HEK293T (cell line): ENCODE results near the gene INPP4A.
"Not testable (repeated sequence)": the region's sequence is repeated elsewhere in the genome, so short reads cannot be mapped to it uniquely, and the experiment has no call there.

Source experiments
- CTCF ChIA-PET: fragments of 350-600 bp; formaldehyde crosslinking; extraction: SDS; loops from one replicate; lab custom pipeline; 2021; ENCODE audit warnings: antibody characterized with exemption, inconsistent platforms; lab: Yijun Ruan, JAX
- POLR2A ChIA-PET: fragments of 350-600 bp; formaldehyde crosslinking; extraction: SDS; loops from one replicate; lab custom pipeline; 2020; ENCODE audit warnings: antibody characterized with exemption, inconsistent platforms; lab: Yijun Ruan, JAX
- DNase-seq: peaks from one replicate; pipeline ENCODE4 v3.0.0; 2012; ENCODE audit warnings: mixed read lengths; ENCODE audit errors: extremely low spot score
- ARNT ChIP-seq: fragments of 450-650 bp; IDR thresholded peaks from 2 replicates; pipeline ENCODE4 v1.6.1; 2017; ENCODE audit warnings: mild to moderate bottlenecking
- BHLHE40 ChIP-seq: fragments of 450-650 bp; IDR thresholded peaks from 2 replicates; pipeline ENCODE4 v1.6.1; 2016; ENCODE audit warnings: mild to moderate bottlenecking, moderate library complexity, borderline replicate concordance
- CTBP1 ChIP-seq: fragments of 450-650 bp; IDR thresholded peaks from 2 replicates; pipeline ENCODE4 v1.6.1; 2016; ENCODE audit warnings: borderline replicate concordance
- ELF4 ChIP-seq: fragments of 450-650 bp; IDR thresholded peaks from 2 replicates; pipeline ENCODE4 v1.6.1; 2017; ENCODE audit warnings: antibody characterized with exemption
- FOXA1 ChIP-seq: fragments of 450-650 bp; IDR thresholded peaks from 2 replicates; pipeline ENCODE4 v1.6.1; 2016; ENCODE audit warnings: mild to moderate bottlenecking
- FOXK2 ChIP-seq: fragments of 450-650 bp; IDR thresholded peaks from 2 replicates; pipeline ENCODE4 v1.6.1; 2016; ENCODE audit warnings: mild to moderate bottlenecking
- FOXM1 ChIP-seq: fragments of 450-650 bp; IDR thresholded peaks from 2 replicates; pipeline ENCODE4 v1.6.1; 2017; ENCODE audit warnings: mild to moderate bottlenecking, borderline replicate concordance
- HDGF ChIP-seq: fragments of 450-650 bp; IDR thresholded peaks from 2 replicates; pipeline ENCODE4 v1.6.1; 2017; ENCODE audit warnings: antibody characterized with exemption, borderline replicate concordance
- L3MBTL2 ChIP-seq: fragments of 450-650 bp; conservative IDR thresholded peaks from 2 replicates; pipeline ENCODE4 v1.6.1; 2016; ENCODE audit warnings: mild to moderate bottlenecking
- LEF1 ChIP-seq: fragments of 450-650 bp; IDR thresholded peaks from 2 replicates; pipeline ENCODE4 v1.6.1; 2017; ENCODE audit warnings: mild to moderate bottlenecking, borderline replicate concordance
- NFRKB ChIP-seq: fragments of 450-650 bp; IDR thresholded peaks from 2 replicates; pipeline ENCODE4 v1.6.1; 2016; ENCODE audit warnings: mild to moderate bottlenecking, moderate library complexity
- SP1 ChIP-seq: fragments of 450-650 bp; IDR thresholded peaks from 2 replicates; pipeline ENCODE4 v1.6.1; 2017
- SUZ12 ChIP-seq: fragments of 450-650 bp; IDR thresholded peaks from 2 replicates; pipeline ENCODE4 v1.6.1; 2016; ENCODE audit warnings: mild to moderate bottlenecking
- TARDBP ChIP-seq: fragments of 450-650 bp; IDR thresholded peaks from 2 replicates; pipeline ENCODE4 v1.6.1; 2016
- ZNF384 ChIP-seq: fragments of 450-650 bp; IDR thresholded peaks from 2 replicates; pipeline ENCODE4 v1.6.1; 2016
- TF ChIP-seq, protein P1 (sequence below): fragments of 450-650 bp; IDR thresholded peaks from 2 replicates; pipeline ENCODE4 v1.6.1; 2016

INPP4A gene

GRCh38 chr2:98422449-98422848 is 22.2 kb upstream of the INPP4A start:
- CTCF ChIA-PET: no interaction called here
- TF ChIP-seq NFRKB: no peak
- TF ChIP-seq TARDBP: no peak
- TF ChIP-seq ZNF384: no peak
- TF ChIP-seq LEF1: no peak
- TF ChIP-seq FOXA1: no peak
- TF ChIP-seq BHLHE40: no peak
- no peak for DNase-seq
- POLR2A ChIA-PET: no interaction called here

GRCh38 chr2:98426771-98427170 is 17.9 kb upstream of the INPP4A start:
- TF ChIP-seq ZNF384 (no peak), FOXK2 (no peak), CTBP1 (no peak), ARNT (no peak), FOXM1 (no peak)
- ChIA-PET CTCF (no interaction called here), POLR2A (no interaction called here)
- no peak for DNase-seq

DNA sequence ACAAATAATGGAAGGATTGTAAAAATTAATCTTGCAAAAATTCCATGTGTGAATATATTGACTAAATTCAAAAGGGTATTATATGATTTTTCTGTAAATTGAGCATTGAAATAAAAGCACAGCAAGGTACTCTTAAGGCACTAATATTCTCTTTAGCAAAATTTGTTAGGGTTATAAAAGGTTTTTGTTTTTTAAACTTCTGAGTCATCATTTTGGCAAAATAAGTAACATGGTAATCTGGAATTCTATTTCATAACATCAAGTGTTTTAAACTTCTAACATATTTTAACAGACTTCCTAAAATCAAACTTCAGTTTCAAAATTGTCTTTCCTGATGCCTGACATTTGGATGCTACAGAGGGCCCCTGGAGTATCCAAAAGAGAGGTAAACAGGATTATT is 12.5 kb upstream of the INPP4A start:
- TF ChIP-seq ARNT (no peak), SP1 (no peak), ZNF384 (no peak), L3MBTL2 (no peak), CTBP1 (no peak), LEF1 (no peak), TARDBP (no peak)
- TF ChIP-seq, protein P1, sequence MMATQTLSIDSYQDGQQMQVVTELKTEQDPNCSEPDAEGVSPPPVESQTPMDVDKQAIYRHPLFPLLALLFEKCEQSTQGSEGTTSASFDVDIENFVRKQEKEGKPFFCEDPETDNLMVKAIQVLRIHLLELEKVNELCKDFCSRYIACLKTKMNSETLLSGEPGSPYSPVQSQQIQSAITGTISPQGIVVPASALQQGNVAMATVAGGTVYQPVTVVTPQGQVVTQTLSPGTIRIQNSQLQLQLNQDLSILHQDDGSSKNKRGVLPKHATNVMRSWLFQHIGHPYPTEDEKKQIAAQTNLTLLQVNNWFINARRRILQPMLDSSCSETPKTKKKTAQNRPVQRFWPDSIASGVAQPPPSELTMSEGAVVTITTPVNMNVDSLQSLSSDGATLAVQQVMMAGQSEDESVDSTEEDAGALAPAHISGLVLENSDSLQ: no peak
- ChIA-PET POLR2A (no interaction called here), CTCF (no interaction called here)
- no peak for DNase-seq

DNA sequence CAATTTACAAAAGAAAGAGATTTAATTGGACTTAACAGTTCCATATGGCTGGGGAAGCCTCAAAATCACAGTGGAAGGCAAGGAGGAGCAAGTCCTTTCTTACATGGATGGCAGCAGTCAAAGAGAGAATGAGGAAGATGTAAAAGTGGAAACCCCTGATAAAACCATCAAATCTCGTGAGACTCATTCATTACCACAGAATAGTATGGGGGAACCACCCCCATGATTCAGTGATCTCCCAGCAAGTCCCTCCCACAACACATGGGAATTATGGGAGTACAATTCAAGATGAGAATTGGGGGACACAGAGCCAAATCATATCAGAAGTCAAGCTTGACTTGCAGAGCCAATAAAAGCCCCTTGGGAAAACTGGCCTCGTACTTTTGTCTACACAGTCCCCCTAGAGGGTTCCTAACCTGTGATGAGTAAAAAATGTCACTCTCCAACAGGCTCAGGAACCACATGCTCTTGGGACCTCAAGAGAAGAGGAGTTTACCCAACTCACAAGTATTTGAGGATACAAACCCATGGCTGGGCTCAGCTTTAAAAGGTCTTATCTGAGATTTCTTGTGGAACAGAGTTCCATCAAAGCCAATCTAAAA is 11.2 kb upstream of the INPP4A start:
- ChIA-PET POLR2A (no interaction called here), CTCF (no interaction called here)
- DNase-seq: no peak
- TF ChIP-seq FOXA1 (no peak), ELF4 (no peak), FOXK2 (no peak)

- CTCF ChIA-PET: interaction anchor here (0.6 kb wide), 1 partner anchor 49 kb away, joined by 3 read pairs; no protein-coding TSS in a partner anchor
- TF ChIP-seq, protein P1: no peak
- TF ChIP-seq NFRKB (no peak), TARDBP (no peak), SUZ12 (no peak), ELF4 (no peak), BHLHE40 (no peak), LEF1 (no peak), FOXM1 (no peak), ZNF384 (no peak), ARNT (no peak), FOXA1 (no peak), HDGF (no peak), FOXK2 (no peak), L3MBTL2 (no peak)
- no peak for DNase-seq
- POLR2A ChIA-PET: no interaction called here
Measured at GRCh38 chr2:98434492-98434891, 10.2 kb upstream of the INPP4A start.

- DNase-seq, POLR2A ChIA-PET, CTCF ChIA-PET: not testable (repeated sequence)
Measured at GRCh38 chr2:98435670-98436069, 9.0 kb upstream of the INPP4A start.

DNA sequence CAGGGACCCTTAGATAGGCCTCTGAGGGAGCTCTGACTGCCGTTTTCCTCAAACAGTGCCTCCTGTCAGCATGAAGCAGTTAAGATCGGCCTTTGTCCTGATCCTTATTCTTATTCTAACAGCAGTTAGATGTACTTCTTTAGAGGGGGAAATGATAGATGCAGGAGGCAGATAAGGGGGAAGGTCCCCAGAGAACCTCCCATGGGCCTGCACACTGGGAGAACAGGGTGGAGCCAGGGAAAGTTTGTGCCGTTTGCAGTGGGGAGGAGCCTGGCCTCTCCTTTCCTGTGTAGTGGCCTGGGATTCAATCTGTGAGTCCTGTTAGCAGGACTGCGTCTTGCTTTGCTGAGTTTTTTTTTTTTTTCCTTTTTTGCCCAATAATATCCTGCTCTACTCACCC is 7.9 kb upstream of the INPP4A start:
- DNase-seq: no peak

GRCh38 chr2:98438190-98439133 is 6.2 kb upstream of the INPP4A start:
- ChIA-PET CTCF (no interaction called here), POLR2A (no interaction called here)
- TF ChIP-seq SP1: no peak
- TF ChIP-seq FOXA1: no peak
- no peak for TF ChIP-seq ARNT
- no peak for DNase-seq

More for the DNA sequence above, 7.9 kb upstream of the INPP4A start:
- POLR2A ChIA-PET: no interaction called here
- TF ChIP-seq L3MBTL2: no peak
- TF ChIP-seq LEF1: no peak
- no peak for TF ChIP-seq BHLHE40
- TF ChIP-seq SUZ12: no peak
- TF ChIP-seq SP1: no peak
- no peak for TF ChIP-seq CTBP1
- TF ChIP-seq ZNF384: no peak
- CTCF ChIA-PET: no interaction called here
